WTC11 (cell line): ENCODE measurements around the gene JAZF1.

ENCODE experiments used
- CREM ChIP-seq: sonication (generic); formaldehyde crosslinking; IDR thresholded peaks from 2 replicates; pipeline ENCODE4 v1.8.1; 2022; ENCODE audit warnings: mild to moderate bottlenecking, missing genetic modification reagents, moderate library complexity
- E2F4 ChIP-seq: sonication (generic); formaldehyde crosslinking; IDR thresholded peaks from 2 replicates; pipeline ENCODE4 v1.8.1; 2022; ENCODE audit warnings: low read depth, mild to moderate bottlenecking, moderate library complexity, missing genetic modification reagents, borderline replicate concordance
- TF ChIP-seq, protein P1 (sequence below): fragments of 200-600 bp; IDR thresholded peaks from 2 replicates; pipeline ENCODE4 v1.8.0; 2022; ENCODE audit warnings: antibody characterized with exemption

DNA sequence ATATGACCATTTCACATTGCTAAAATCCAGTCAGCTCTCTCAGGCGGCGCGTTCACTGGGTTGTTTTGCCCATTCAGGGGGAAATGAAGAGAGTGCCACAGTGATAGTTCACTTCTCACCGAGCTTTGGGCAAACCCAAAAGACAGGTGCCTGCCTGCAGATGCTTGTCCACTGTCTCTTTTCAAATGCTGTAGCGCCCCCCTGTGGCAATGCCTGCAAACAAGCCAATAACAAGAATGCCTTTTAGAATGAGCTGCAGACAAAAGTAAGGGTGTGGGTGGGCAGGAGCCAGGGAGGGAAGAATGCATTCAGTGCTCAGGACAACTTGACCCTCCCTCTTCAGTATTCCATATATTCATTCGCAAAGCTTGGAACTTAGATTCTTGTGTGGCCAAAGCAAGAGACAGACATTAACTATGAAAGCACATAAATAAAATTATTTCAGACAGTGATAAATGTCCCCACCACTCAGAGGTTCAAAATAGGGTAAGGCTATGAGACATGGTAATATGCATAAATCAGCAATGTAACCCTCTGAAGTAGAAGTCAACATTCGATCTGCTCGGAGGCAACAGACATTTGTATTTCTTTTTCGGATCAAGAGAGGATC, 86.9 kb downstream of the JAZF1 start:
- TF ChIP-seq, protein P1, sequence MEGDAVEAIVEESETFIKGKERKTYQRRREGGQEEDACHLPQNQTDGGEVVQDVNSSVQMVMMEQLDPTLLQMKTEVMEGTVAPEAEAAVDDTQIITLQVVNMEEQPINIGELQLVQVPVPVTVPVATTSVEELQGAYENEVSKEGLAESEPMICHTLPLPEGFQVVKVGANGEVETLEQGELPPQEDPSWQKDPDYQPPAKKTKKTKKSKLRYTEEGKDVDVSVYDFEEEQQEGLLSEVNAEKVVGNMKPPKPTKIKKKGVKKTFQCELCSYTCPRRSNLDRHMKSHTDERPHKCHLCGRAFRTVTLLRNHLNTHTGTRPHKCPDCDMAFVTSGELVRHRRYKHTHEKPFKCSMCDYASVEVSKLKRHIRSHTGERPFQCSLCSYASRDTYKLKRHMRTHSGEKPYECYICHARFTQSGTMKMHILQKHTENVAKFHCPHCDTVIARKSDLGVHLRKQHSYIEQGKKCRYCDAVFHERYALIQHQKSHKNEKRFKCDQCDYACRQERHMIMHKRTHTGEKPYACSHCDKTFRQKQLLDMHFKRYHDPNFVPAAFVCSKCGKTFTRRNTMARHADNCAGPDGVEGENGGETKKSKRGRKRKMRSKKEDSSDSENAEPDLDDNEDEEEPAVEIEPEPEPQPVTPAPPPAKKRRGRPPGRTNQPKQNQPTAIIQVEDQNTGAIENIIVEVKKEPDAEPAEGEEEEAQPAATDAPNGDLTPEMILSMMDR, result peak; percentile 88
- TF ChIP-seq CREM (CRISPR knock-in tag) (no peak), E2F4 (CRISPR knock-in tag) (no peak)
